ENCODE measurements around the gene KLF6. TPM values are rescaled to one million over a fixed set of nuclear protein-coding genes. Genes with fewer than 3 reads are reported as not detected.

Gene KLF6
- total RNA-seq, result 100 to 1,000 TPM in 3 of 4 donors, 10 to 100 TPM in 1; 92.5 to 180 (median 145) TPM

DNA sequence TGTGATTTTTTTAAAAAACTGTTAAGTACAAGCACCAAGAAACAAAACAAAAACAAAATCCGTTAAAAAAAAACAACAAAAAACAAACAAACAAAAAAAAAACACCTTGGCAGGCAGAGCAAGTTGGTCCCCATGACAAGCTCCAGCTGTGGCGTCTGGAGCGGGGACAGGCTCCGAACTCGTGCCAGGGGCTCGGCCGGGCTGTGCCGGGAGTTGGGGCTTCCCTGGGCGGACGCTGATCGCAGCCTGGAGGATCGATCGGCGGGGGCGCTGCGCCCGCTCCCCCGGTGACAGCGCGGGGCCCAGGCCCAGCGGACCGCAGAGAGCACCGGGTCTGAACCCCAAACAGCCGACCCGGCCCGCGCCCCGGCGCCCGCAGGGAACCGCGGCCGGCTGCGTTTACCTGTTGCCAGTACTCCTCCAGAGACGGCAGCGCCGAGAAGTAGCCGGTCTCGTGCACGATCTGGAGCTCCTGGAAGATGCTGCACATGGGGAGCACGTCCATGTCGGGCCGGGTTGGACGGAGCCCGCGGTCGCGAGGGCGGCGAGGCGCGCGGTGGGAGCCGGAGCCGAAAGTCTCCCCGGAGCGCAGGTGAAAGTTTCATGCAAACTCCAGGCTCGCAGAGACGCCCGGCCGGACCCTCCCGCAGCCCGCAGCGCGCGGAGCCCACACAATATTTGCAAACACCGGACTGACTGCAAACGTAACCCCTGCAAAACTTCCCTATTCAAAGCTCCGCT, at the start of gene KLF6:
KLF6 (minus strand) TSS at position 700 of the 741 bp plus-strand sequence; CDS start at position 505, 195 bp downstream.
- peak within 1 kb of the TSS; percentile 81 to 93 (median 88) for H3K4me3 ChIP-seq
- H3K4me1 ChIP-seq, result peaks cover 0 to 22% (median 13%) of the 10 kb centered on the region in 4 donors
- peaks cover 0 to 27% (median 0%) of the 10 kb centered on the region in 3 donors for H3K36me3 ChIP-seq
- H3K27me3 ChIP-seq, result no peaks in the 10 kb centered on the region
- peak within 1 kb of the TSS; percentile 100 for H3K27ac ChIP-seq
- DNase-seq, result peak in 1 of 3 donors; percentile 72
- no peaks in the 10 kb centered on the region for H3K9me3 ChIP-seq
- TF ChIP-seq POLR2A (IDR thresholded peaks at IDR 0.05), result peak; percentile 61 to 64
- TF ChIP-seq, protein P1, sequence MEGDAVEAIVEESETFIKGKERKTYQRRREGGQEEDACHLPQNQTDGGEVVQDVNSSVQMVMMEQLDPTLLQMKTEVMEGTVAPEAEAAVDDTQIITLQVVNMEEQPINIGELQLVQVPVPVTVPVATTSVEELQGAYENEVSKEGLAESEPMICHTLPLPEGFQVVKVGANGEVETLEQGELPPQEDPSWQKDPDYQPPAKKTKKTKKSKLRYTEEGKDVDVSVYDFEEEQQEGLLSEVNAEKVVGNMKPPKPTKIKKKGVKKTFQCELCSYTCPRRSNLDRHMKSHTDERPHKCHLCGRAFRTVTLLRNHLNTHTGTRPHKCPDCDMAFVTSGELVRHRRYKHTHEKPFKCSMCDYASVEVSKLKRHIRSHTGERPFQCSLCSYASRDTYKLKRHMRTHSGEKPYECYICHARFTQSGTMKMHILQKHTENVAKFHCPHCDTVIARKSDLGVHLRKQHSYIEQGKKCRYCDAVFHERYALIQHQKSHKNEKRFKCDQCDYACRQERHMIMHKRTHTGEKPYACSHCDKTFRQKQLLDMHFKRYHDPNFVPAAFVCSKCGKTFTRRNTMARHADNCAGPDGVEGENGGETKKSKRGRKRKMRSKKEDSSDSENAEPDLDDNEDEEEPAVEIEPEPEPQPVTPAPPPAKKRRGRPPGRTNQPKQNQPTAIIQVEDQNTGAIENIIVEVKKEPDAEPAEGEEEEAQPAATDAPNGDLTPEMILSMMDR (IDR thresholded peaks at IDR 0.05), result no peak

DNA sequence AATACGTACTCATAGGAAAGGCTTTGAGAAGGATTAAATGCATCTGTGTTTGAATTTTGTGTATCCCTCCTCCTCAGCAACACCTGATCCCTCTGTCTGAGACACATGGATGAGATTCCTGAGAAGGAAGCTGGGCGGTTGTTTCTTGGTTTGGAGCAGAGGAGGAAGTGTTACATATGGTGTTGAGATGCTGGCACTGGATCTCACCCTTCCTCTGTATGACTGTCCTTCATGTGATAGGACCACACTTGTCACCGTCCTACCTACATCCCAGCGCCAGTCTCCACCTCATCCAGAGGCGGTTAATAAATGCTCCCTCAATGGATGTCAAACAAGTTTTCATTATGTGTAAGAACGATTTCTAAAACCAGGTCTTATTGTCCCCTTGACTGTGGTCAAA, 49.4 kb upstream of the KLF6 start:
- no peak for DNase-seq
- Histone ChIP-seq H3K27me3 (no peaks in the 10 kb centered on the region), H3K4me3 (no peak overlapping the region), H3K27ac (no peak overlapping the region), H3K36me3 (no peaks in the 10 kb centered on the region), H3K9me3 (no peaks in the 10 kb centered on the region), H3K4me1 (peaks cover 0 to 13% (median 1%) of the 10 kb centered on the region in 4 donors)
- no peak for TF ChIP-seq POLR2A (IDR thresholded peaks at IDR 0.05)
- TF ChIP-seq, protein P1 (IDR thresholded peaks at IDR 0.05), result no peak

DNA sequence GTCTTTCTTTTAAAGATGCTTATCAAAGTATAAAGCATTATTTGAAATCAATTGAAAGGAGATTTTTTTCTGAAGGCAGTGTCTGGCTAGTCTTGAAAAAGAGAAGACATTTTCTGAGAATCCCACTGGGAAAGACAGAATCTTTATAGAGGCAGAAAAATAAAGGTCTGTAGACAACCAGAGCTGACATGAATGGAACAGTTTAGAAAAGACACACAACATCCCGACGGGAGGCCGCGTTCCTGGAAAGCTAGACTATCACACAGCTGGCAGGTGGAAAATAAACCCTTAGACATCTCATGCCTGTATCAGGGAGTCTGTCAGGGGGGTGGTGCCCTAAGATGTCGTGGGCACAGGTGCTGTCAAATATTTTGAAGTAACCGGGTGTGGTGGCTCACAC, 48.0 kb upstream of the KLF6 start:
- TF ChIP-seq, protein P1 (IDR thresholded peaks at IDR 0.05), result no peak

DNA sequence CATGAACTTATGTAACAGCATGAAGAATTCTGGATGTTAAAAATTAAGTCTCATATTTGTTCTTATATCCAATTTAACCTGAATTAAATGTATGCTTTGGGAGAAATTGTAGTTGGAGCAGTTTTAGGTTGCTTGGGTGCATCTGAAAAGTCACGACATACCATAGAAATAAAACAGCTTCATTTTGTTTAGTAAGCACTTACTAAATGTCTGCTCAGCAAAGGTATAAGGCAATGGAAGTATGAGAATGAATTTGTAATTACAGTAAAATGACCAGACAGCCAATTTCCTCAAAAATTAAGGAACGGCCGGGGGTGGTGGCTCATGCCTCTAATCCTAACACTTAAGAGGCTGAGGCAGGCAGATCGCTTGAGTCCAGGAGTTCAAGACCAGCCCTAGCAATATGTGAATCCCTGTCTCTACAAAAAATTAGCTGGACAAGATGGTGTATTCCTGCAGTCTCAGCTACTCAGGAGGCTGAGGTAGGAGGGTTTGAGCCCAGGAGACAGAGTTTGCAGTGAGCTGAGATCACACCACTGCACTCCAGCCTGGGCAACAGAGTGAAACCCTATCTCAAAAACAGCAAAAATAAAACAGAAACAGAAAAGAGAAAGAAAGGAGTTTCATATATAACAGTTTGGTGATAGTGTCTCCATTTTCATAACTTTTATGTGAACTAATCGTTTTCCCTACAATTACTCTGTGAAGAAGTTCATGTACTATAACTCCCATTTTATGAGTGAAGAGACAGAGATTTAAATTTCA, 47.2 kb upstream of the KLF6 start:
- DNase-seq, result no peak
- no peak for TF ChIP-seq POLR2A (IDR thresholded peaks at IDR 0.05)
- TF ChIP-seq, protein P1 (IDR thresholded peaks at IDR 0.05), result no peak

More for the DNA sequence above, 48.0 kb upstream of the KLF6 start:
- Histone ChIP-seq H3K4me1 (peaks cover 0 to 6% (median 2%) of the 10 kb centered on the region in 4 donors), H3K27me3 (no peaks in the 10 kb centered on the region), H3K27ac (no peak overlapping the region), H3K36me3 (no peaks in the 10 kb centered on the region), H3K9me3 (no peaks in the 10 kb centered on the region), H3K4me3 (no peak overlapping the region)
- DNase-seq, result no peak

DNA sequence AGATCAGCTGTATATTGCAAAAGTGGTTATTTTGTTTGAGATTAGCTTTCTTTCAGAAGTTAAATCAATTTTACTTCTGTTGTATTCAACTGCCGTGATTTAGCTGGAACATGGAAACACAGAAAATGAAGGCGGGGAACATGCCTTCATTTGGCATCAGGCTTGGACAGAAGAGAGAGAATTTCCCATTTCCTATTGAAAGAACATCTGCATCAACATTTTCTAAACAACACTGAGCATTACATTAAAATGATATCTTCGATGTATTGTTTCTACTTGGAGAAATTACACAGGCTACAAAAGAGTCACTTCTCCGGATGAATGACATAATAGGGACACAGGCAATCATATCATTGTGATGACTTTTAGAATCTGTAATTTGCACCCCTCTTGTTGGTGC, 46.6 kb upstream of the KLF6 start:
- no peak overlapping the region for H3K27ac ChIP-seq
- DNase-seq, result no peak
- TF ChIP-seq POLR2A (IDR thresholded peaks at IDR 0.05), result no peak
- H3K4me3 ChIP-seq, result no peak overlapping the region
- H3K4me1 ChIP-seq, result peaks cover 0 to 6% (median 2%) of the 10 kb centered on the region in 4 donors
- no peaks in the 10 kb centered on the region for H3K9me3 ChIP-seq
- no peaks in the 10 kb centered on the region for H3K36me3 ChIP-seq
- H3K27me3 ChIP-seq, result no peaks in the 10 kb centered on the region

More for the DNA sequence above, 47.2 kb upstream of the KLF6 start:
- Histone ChIP-seq H3K4me1 (peaks cover 0 to 6% (median 2%) of the 10 kb centered on the region in 4 donors), H3K27ac (no peak overlapping the region), H3K36me3 (no peaks in the 10 kb centered on the region), H3K4me3 (no peak overlapping the region), H3K27me3 (no peaks in the 10 kb centered on the region), H3K9me3 (no peaks in the 10 kb centered on the region)

DNA sequence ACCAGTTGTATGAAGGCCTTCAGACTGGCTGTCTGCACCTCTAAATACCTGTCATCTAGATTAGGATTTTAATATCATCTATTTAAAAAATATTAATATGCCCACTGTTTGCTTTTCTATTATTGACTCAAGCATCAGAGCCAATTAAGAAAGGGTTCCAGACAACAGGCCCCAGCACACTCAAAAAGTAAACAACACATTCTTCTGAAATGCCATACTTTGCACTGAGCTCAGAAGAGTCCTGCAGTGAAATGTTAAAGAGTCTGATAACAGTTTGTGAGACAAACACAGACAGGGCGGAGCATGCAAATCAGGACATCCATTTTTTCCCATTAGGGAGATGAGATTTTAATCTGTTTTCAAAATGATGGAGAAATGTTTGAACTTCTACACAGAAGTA, 45.9 kb upstream of the KLF6 start:
- Histone ChIP-seq H3K27ac (no peak overlapping the region), H3K27me3 (no peaks in the 10 kb centered on the region), H3K36me3 (no peaks in the 10 kb centered on the region), H3K4me3 (no peak overlapping the region), H3K9me3 (no peaks in the 10 kb centered on the region), H3K4me1 (peaks cover 0 to 10% (median 2%) of the 10 kb centered on the region in 4 donors)
- DNase-seq, result no peak
- TF ChIP-seq, protein P1 (IDR thresholded peaks at IDR 0.05), result no peak

All from Peyer's patch (tissue), 4 donors.